ENCODE data around the gene FAM184B. TPM values are rescaled to one million over a fixed set of nuclear protein-coding genes. Genes with fewer than 3 reads are reported as not detected.

The FAM184B gene
- total RNA-seq, 1 donor from 2014 or later: not detected

- Mint-ChIP-seq H3K36me3 (no peaks in the 10 kb centered on the region), H3K27me3 (ENCODE audit: insufficient read depth, low read depth) (no peaks in the 10 kb centered on the region), H3K27ac (no peak overlapping the region), H3K9me3 (peaks cover 6% of the 10 kb centered on the region), H3K4me3 (no peak overlapping the region), H3K4me1 (peaks cover 4% of the 10 kb centered on the region)
- DNase-seq (ENCODE audit: low spot score): no peak
- H3K4me2 ChIP-seq: no peak overlapping the region
- no peaks in the 10 kb centered on the region for H3K9me3 ChIP-seq (ENCODE audit: low read depth)
- no peaks in the 10 kb centered on the region for H4K20me1 ChIP-seq (ENCODE audit: low read depth)
- no peaks in the 10 kb centered on the region for H3K4me1 ChIP-seq
- no peak overlapping the region for H3K4me3 ChIP-seq
- no peak overlapping the region for H3K27ac ChIP-seq
- H3K79me2 ChIP-seq (ENCODE audit: low read depth): no peaks in the 10 kb centered on the region
- H3K27me3 ChIP-seq: no peaks in the 10 kb centered on the region
- no peaks in the 10 kb centered on the region for H3K36me3 ChIP-seq
- H2AFZ ChIP-seq (replicated peaks): no peak overlapping the region
- H3K9ac ChIP-seq: no peak overlapping the region
- H3F3A ChIP-seq (ENCODE audit: low read depth): no peaks in the 10 kb centered on the region
- TF ChIP-seq EZH2 (IDR thresholded peaks at IDR 0.05) (no peak), EZH2phosphoT487 (IDR thresholded peaks at IDR 0.05) (no peak)
- TF ChIP-seq, protein P1, sequence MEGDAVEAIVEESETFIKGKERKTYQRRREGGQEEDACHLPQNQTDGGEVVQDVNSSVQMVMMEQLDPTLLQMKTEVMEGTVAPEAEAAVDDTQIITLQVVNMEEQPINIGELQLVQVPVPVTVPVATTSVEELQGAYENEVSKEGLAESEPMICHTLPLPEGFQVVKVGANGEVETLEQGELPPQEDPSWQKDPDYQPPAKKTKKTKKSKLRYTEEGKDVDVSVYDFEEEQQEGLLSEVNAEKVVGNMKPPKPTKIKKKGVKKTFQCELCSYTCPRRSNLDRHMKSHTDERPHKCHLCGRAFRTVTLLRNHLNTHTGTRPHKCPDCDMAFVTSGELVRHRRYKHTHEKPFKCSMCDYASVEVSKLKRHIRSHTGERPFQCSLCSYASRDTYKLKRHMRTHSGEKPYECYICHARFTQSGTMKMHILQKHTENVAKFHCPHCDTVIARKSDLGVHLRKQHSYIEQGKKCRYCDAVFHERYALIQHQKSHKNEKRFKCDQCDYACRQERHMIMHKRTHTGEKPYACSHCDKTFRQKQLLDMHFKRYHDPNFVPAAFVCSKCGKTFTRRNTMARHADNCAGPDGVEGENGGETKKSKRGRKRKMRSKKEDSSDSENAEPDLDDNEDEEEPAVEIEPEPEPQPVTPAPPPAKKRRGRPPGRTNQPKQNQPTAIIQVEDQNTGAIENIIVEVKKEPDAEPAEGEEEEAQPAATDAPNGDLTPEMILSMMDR (IDR thresholded peaks at IDR 0.05): no peak
Measured at GRCh38 chr4:17771284-17771908, 10.0 kb downstream of the FAM184B start.

GRCh38 chr4:17770845-17771244, 10.6 kb downstream of the FAM184B start:
- DNase-seq (ENCODE audit: low spot score): no peak
- no peaks in the 10 kb centered on the region for H3K36me3 ChIP-seq
- H3K27ac ChIP-seq: no peak overlapping the region
- H3K27ac Mint-ChIP-seq: no peak overlapping the region
- no peak overlapping the region for H3K4me3 Mint-ChIP-seq
- H3K79me2 ChIP-seq (ENCODE audit: low read depth): no peaks in the 10 kb centered on the region
- H2AFZ ChIP-seq (replicated peaks): no peak overlapping the region
- no peaks in the 10 kb centered on the region for H3K36me3 Mint-ChIP-seq
- no peaks in the 10 kb centered on the region for H3F3A ChIP-seq (ENCODE audit: low read depth)
- H4K20me1 ChIP-seq (ENCODE audit: low read depth): no peaks in the 10 kb centered on the region
- no peak overlapping the region for H3K4me3 ChIP-seq
- H3K4me1 ChIP-seq: no peaks in the 10 kb centered on the region
- peaks cover 4% of the 10 kb centered on the region for H3K4me1 Mint-ChIP-seq
- no peaks in the 10 kb centered on the region for H3K27me3 Mint-ChIP-seq (ENCODE audit: insufficient read depth, low read depth)
- H3K27me3 ChIP-seq: no peaks in the 10 kb centered on the region
- H3K9me3 ChIP-seq (ENCODE audit: low read depth): no peaks in the 10 kb centered on the region
- H3K4me2 ChIP-seq: no peak overlapping the region
- peaks cover 10% of the 10 kb centered on the region for H3K9me3 Mint-ChIP-seq
- no peak for TF ChIP-seq EZH2 (IDR thresholded peaks at IDR 0.05)
- TF ChIP-seq EZH2phosphoT487 (IDR thresholded peaks at IDR 0.05): no peak
- TF ChIP-seq, protein P1 (IDR thresholded peaks at IDR 0.05): no peak
- H3K9ac ChIP-seq: no peak overlapping the region

GRCh38 chr4:17769406-17770174, 11.8 kb downstream of the FAM184B start:
- DNase-seq (ENCODE audit: low spot score): no peak
- Mint-ChIP-seq H3K4me1 (peaks cover 4% of the 10 kb centered on the region), H3K27ac (no peak overlapping the region), H3K9me3 (peaks cover 10% of the 10 kb centered on the region), H3K4me3 (no peak overlapping the region), H3K36me3 (no peaks in the 10 kb centered on the region), H3K27me3 (ENCODE audit: insufficient read depth, low read depth) (no peaks in the 10 kb centered on the region)
- H3F3A ChIP-seq (ENCODE audit: low read depth): no peaks in the 10 kb centered on the region
- H3K4me2 ChIP-seq: no peak overlapping the region
- no peak overlapping the region for H3K27ac ChIP-seq
- TF ChIP-seq, protein P1 (IDR thresholded peaks at IDR 0.05): no peak
- H3K9me3 ChIP-seq (ENCODE audit: low read depth): no peaks in the 10 kb centered on the region
- H3K27me3 ChIP-seq: no peaks in the 10 kb centered on the region
- H3K4me1 ChIP-seq: no peaks in the 10 kb centered on the region
- H3K4me3 ChIP-seq: no peak overlapping the region
- H2AFZ ChIP-seq (replicated peaks): no peak overlapping the region
- no peak overlapping the region for H3K9ac ChIP-seq
- H4K20me1 ChIP-seq (ENCODE audit: low read depth): no peaks in the 10 kb centered on the region
- H3K36me3 ChIP-seq: no peaks in the 10 kb centered on the region
- no peaks in the 10 kb centered on the region for H3K79me2 ChIP-seq (ENCODE audit: low read depth)

All from neural progenitor cell (in vitro differentiated cells).